GM23338 (cell line): ENCODE measurements around the gene PRR35. TPM values are rescaled to one million over a fixed set of nuclear protein-coding genes. Genes with fewer than 3 reads are reported as not detected.

Experiments used
- ATAC-seq: fragments of 200-7000 bp; cut with Tn5 transposase; 3 replicates; pipeline ENCODE4 v1.9.1; 2020
- DNase-seq: peaks from one replicate; pipeline ENCODE4 v3.0.0-alpha.2; 2015; ENCODE audit warnings: low spot score
- H2AFZ ChIP-seq: fragments of 200-600 bp; sonication (generic); 2 replicates; pipeline ENCODE4 v1.8.0; 2016; ENCODE audit warnings: antibody characterized with exemption, mild to moderate bottlenecking, moderate library complexity
- H3F3A ChIP-seq: fragments of 200-600 bp; sonication (generic); replicated peaks from 2 replicates; pipeline ENCODE4 v1.8.0; 2017; ENCODE audit warnings: antibody characterized with exemption, mixed run types, low read depth
- H3K27ac ChIP-seq: fragments of 200-600 bp; sonication (generic); 2 replicates; pipeline ENCODE4 v1.6.1; 2016; ENCODE audit warnings: low read depth
- H3K27me3 ChIP-seq: fragments of 200-600 bp; sonication (generic); 2 replicates; pipeline ENCODE4 v1.8.0; 2016; ENCODE audit warnings: mild to moderate bottlenecking, mixed run types, moderate library complexity; ENCODE audit not compliant: insufficient read depth
- H3K36me3 ChIP-seq: fragments of 200-600 bp; sonication (generic); 2 replicates; pipeline ENCODE4 v1.8.0; 2016; ENCODE audit warnings: mild to moderate bottlenecking; ENCODE audit not compliant: insufficient read depth
- H3K4me1 ChIP-seq: fragments of 200-600 bp; sonication (generic); 2 replicates; pipeline ENCODE4 v1.8.0; 2016; ENCODE audit warnings: mild to moderate bottlenecking, moderate library complexity; ENCODE audit not compliant: insufficient read depth
- H3K4me2 ChIP-seq: fragments of 200-600 bp; sonication (generic); 2 replicates; pipeline ENCODE4 v1.7.1; 2017; ENCODE audit warnings: mixed run types
- H3K4me3 ChIP-seq: fragments of 200-600 bp; sonication (generic); 2 replicates; pipeline ENCODE4 v1.6.1; 2016; ENCODE audit warnings: mixed run types
- H3K79me2 ChIP-seq: fragments of 200-600 bp; sonication (generic); replicated peaks from 2 replicates; pipeline ENCODE4 v1.8.0; 2017; ENCODE audit warnings: mild to moderate bottlenecking; ENCODE audit not compliant: insufficient read depth
- H3K9me2 ChIP-seq: fragments of 200-600 bp; sonication (generic); 2 replicates; pipeline ENCODE4 v1.8.0; 2017; ENCODE audit not compliant: insufficient read depth
- H4K20me1 ChIP-seq: fragments of 200-600 bp; sonication (generic); replicated peaks from 2 replicates; pipeline ENCODE4 v1.8.0; 2017; ENCODE audit warnings: mild to moderate bottlenecking; ENCODE audit not compliant: insufficient read depth
- H3K27ac Mint-ChIP-seq: 2 replicates; pipeline ENCODE4 v1.8.0; 2020; ENCODE audit warnings: inconsistent platforms, mild to moderate bottlenecking, moderate library complexity, mixed read lengths
- H3K27me3 Mint-ChIP-seq: 3 replicates; pipeline ENCODE4 v1.8.0; 2022; ENCODE audit warnings: low read depth, mild to moderate bottlenecking, moderate library complexity, mixed read lengths, inconsistent platforms; ENCODE audit not compliant: insufficient read depth, poor library complexity
- H3K36me3 Mint-ChIP-seq: 3 replicates; pipeline ENCODE4 v1.8.0; 2021; ENCODE audit warnings: low read depth, mild to moderate bottlenecking, inconsistent platforms, moderate library complexity, mixed read lengths
- H3K4me1 Mint-ChIP-seq: 3 replicates; pipeline ENCODE4 v1.8.0; 2020; ENCODE audit warnings: mild to moderate bottlenecking, inconsistent platforms, mixed read lengths
- H3K4me3 Mint-ChIP-seq: 3 replicates; pipeline ENCODE4 v1.8.0; 2021; ENCODE audit warnings: moderate library complexity, mild to moderate bottlenecking, inconsistent platforms, mixed read lengths
- H3K9me3 Mint-ChIP-seq: 3 replicates; pipeline ENCODE4 v1.8.0; 2020; ENCODE audit warnings: moderate library complexity, mild to moderate bottlenecking, inconsistent platforms, mixed read lengths
- CREB1 ChIP-seq: fragments of 250-450 bp; sonication (Bioruptor Pico); IDR thresholded peaks from 2 replicates; pipeline ENCODE4 v1.5.0; 2020; ENCODE audit warnings: low read depth, mild to moderate bottlenecking, moderate library complexity
- EZH2 ChIP-seq: fragments of 200-600 bp; sonication (generic); IDR thresholded peaks from one replicate; pipeline ENCODE4 v1.8.0; 2017; ENCODE audit warnings: antibody characterized with exemption, mild to moderate bottlenecking, low read depth; ENCODE audit not compliant: unreplicated experiment
- EZH2phosphoT487 ChIP-seq: fragments of 200-600 bp; sonication (generic); IDR thresholded peaks from one replicate; pipeline ENCODE4 v1.8.1; 2018; ENCODE audit warnings: antibody characterized with exemption; ENCODE audit not compliant: unreplicated experiment
- JUNB ChIP-seq: IDR thresholded peaks from one replicate; pipeline ENCODE4 v1.6.1; 2016; ENCODE audit warnings: antibody characterized with exemption; ENCODE audit not compliant: unreplicated experiment
- NANOG ChIP-seq: IDR thresholded peaks from 2 replicates; pipeline ENCODE4 v1.6.1; 2016; ENCODE audit warnings: antibody characterized with exemption, borderline replicate concordance
- POLR2AphosphoS5 ChIP-seq: IDR thresholded peaks from 2 replicates; pipeline ENCODE4 v1.6.1; 2016; ENCODE audit warnings: antibody characterized with exemption, low read depth
- STAT1 ChIP-seq: IDR thresholded peaks from one replicate; pipeline ENCODE4 v1.6.1; 2016; ENCODE audit warnings: antibody characterized with exemption; ENCODE audit not compliant: unreplicated experiment
- ZNF114 ChIP-seq: fragments of 250-450 bp; sonication (Bioruptor Pico); IDR thresholded peaks from 2 replicates; pipeline ENCODE4 v1.5.0; 2020; ENCODE audit warnings: mild to moderate bottlenecking, moderate library complexity
- ZNF331 ChIP-seq: fragments of 250-450 bp; sonication (Bioruptor Pico); IDR thresholded peaks from 2 replicates; pipeline ENCODE4 v1.5.0; 2020; ENCODE audit warnings: low read depth, mild to moderate bottlenecking, moderate library complexity
- polyA plus RNA-seq: library from polyadenylated mRNA; unstranded; fragments of >200 nt; fragmentation: Nextera tagmentation; extraction: Ambion mirVana; gene quantifications from 2 replicates; pipeline ENCODE4 v1.2.1, GENCODE V29; 2016
- total RNA-seq: library from RNA; depleted of rRNA; stranded (reverse); fragments of >200 nt; shearing (Covaris generic); gene quantifications from 2 replicates; pipeline ENCODE4 v1.2.3, GENCODE V29; 2014
- TF ChIP-seq, protein P1 (sequence below): IDR thresholded peaks from one replicate; pipeline ENCODE4 v1.6.1; 2018; ENCODE audit warnings: antibody characterized with exemption; ENCODE audit not compliant: unreplicated experiment
- TF ChIP-seq, protein P2 (sequence below): fragments of 250-450 bp; sonication (Bioruptor Pico); IDR thresholded peaks from 2 replicates; pipeline ENCODE4 v1.5.0; 2020; ENCODE audit warnings: mild to moderate bottlenecking, moderate library complexity
- TF ChIP-seq, protein P3 (sequence below), 2 experiments: fragments of 200-600 bp in 1 of 2; sonication (generic) in 1 of 2; conservative IDR thresholded peaks; 2 replicates each; pipeline versions ENCODE4 v1.5.1 to v1.6.1; 2016 to 2017; ENCODE audit warnings: antibody characterized with exemption in 2 of 2, low read depth in 2 of 2, mild to moderate bottlenecking in 2 of 2, moderate library complexity in 1 of 2
- TF ChIP-seq, protein P4 (sequence below): IDR thresholded peaks from 2 replicates; pipeline ENCODE4 v1.6.1; 2016; ENCODE audit warnings: antibody characterized with exemption

Gene PRR35
- total and polyA plus RNA-seq, 2 experiments from 2014 or later = 0.32 to 1.4 TPM

DNA sequence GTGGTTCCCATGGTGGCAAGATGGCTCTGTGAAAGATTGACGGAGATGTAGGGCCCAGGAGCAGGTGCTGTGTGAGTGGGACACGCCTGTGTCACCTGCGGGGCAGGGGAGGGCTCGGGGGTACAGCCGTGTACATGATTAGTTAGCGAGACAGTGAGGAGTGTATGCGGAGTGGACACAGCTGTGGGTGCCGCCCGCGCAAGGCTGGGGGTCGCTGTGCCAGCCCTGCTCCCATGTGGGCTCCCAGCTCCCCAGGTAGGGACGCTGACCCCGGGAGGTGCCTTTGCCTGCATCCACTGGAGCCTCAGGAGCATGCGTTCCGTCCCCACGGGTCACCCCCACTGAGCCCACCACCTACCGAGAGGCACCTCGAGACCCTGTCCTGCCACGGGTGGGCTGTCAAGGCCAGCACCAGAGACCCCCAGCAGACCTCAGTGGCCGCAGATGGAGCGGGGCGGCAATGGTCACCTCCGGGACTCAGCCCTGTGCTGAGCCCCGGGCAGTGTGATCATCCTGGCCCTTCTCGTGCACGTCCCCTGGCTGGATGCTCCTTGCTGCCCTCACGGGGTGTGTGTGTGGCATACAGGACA is 25.2 kb upstream of the PRR35 start:
- no peak overlapping the region for H3K27ac Mint-ChIP-seq
- no peak for ATAC-seq
- no peak overlapping the region for H3K4me2 ChIP-seq
- H2AFZ ChIP-seq = no peak overlapping the region
- no peaks in the 10 kb centered on the region for H3K36me3 ChIP-seq
- TF ChIP-seq, protein P1, sequence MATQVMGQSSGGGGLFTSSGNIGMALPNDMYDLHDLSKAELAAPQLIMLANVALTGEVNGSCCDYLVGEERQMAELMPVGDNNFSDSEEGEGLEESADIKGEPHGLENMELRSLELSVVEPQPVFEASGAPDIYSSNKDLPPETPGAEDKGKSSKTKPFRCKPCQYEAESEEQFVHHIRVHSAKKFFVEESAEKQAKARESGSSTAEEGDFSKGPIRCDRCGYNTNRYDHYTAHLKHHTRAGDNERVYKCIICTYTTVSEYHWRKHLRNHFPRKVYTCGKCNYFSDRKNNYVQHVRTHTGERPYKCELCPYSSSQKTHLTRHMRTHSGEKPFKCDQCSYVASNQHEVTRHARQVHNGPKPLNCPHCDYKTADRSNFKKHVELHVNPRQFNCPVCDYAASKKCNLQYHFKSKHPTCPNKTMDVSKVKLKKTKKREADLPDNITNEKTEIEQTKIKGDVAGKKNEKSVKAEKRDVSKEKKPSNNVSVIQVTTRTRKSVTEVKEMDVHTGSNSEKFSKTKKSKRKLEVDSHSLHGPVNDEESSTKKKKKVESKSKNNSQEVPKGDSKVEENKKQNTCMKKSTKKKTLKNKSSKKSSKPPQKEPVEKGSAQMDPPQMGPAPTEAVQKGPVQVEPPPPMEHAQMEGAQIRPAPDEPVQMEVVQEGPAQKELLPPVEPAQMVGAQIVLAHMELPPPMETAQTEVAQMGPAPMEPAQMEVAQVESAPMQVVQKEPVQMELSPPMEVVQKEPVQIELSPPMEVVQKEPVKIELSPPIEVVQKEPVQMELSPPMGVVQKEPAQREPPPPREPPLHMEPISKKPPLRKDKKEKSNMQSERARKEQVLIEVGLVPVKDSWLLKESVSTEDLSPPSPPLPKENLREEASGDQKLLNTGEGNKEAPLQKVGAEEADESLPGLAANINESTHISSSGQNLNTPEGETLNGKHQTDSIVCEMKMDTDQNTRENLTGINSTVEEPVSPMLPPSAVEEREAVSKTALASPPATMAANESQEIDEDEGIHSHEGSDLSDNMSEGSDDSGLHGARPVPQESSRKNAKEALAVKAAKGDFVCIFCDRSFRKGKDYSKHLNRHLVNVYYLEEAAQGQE = no peak
- TF ChIP-seq, protein P2, sequence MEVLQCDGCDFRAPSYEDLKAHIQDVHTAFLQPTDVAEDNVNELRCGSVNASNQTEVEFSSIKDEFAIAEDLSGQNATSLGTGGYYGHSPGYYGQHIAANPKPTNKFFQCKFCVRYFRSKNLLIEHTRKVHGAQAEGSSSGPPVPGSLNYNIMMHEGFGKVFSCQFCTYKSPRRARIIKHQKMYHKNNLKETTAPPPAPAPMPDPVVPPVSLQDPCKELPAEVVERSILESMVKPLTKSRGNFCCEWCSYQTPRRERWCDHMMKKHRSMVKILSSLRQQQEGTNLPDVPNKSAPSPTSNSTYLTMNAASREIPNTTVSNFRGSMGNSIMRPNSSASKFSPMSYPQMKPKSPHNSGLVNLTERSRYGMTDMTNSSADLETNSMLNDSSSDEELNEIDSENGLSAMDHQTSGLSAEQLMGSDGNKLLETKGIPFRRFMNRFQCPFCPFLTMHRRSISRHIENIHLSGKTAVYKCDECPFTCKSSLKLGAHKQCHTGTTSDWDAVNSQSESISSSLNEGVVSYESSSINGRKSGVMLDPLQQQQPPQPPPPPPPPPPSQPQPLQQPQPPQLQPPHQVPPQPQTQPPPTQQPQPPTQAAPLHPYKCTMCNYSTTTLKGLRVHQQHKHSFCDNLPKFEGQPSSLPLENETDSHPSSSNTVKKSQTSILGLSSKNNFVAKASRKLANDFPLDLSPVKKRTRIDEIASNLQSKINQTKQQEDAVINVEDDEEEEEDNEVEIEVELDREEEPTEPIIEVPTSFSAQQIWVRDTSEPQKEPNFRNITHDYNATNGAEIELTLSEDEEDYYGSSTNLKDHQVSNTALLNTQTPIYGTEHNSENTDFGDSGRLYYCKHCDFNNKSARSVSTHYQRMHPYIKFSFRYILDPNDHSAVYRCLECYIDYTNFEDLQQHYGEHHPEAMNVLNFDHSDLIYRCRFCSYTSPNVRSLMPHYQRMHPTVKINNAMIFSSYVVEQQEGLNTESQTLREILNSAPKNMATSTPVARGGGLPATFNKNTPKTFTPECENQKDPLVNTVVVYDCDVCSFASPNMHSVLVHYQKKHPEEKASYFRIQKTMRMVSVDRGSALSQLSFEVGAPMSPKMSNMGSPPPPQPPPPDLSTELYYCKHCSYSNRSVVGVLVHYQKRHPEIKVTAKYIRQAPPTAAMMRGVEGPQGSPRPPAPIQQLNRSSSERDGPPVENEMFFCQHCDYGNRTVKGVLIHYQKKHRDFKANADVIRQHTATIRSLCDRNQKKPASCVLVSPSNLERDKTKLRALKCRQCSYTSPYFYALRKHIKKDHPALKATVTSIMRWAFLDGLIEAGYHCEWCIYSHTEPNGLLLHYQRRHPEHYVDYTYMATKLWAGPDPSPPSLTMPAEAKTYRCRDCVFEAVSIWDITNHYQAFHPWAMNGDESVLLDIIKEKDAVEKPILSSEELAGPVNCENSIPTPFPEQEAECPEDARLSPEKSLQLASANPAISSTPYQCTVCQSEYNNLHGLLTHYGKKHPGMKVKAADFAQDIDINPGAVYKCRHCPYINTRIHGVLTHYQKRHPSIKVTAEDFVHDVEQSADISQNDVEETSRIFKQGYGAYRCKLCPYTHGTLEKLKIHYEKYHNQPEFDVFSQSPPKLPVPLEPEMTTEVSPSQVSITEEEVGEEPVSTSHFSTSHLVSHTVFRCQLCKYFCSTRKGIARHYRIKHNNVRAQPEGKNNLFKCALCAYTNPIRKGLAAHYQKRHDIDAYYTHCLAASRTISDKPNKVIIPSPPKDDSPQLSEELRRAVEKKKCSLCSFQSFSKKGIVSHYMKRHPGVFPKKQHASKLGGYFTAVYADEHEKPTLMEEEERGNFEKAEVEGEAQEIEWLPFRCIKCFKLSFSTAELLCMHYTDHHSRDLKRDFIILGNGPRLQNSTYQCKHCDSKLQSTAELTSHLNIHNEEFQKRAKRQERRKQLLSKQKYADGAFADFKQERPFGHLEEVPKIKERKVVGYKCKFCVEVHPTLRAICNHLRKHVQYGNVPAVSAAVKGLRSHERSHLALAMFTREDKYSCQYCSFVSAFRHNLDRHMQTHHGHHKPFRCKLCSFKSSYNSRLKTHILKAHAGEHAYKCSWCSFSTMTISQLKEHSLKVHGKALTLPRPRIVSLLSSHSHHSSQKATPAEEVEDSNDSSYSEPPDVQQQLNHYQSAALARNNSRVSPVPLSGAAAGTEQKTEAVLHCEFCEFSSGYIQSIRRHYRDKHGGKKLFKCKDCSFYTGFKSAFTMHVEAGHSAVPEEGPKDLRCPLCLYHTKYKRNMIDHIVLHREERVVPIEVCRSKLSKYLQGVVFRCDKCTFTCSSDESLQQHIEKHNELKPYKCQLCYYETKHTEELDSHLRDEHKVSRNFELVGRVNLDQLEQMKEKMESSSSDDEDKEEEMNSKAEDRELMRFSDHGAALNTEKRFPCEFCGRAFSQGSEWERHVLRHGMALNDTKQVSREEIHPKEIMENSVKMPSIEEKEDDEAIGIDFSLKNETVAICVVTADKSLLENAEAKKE (CRISPR knock-in tag) = no peak
- TF ChIP-seq ZNF114 (CRISPR knock-in tag) (no peak), POLR2AphosphoS5 (no peak), STAT1 (no peak), CREB1 (CRISPR knock-in tag) (no peak), ZNF331 (no peak), EZH2phosphoT487 (no peak), NANOG (no peak), JUNB (no peak), EZH2 (no peak)
- TF ChIP-seq, protein P3, sequence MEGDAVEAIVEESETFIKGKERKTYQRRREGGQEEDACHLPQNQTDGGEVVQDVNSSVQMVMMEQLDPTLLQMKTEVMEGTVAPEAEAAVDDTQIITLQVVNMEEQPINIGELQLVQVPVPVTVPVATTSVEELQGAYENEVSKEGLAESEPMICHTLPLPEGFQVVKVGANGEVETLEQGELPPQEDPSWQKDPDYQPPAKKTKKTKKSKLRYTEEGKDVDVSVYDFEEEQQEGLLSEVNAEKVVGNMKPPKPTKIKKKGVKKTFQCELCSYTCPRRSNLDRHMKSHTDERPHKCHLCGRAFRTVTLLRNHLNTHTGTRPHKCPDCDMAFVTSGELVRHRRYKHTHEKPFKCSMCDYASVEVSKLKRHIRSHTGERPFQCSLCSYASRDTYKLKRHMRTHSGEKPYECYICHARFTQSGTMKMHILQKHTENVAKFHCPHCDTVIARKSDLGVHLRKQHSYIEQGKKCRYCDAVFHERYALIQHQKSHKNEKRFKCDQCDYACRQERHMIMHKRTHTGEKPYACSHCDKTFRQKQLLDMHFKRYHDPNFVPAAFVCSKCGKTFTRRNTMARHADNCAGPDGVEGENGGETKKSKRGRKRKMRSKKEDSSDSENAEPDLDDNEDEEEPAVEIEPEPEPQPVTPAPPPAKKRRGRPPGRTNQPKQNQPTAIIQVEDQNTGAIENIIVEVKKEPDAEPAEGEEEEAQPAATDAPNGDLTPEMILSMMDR (conservative IDR thresholded peaks at IDR 0.05; ENCODE audit: low read depth in 2 of 2) = no peak
- TF ChIP-seq, protein P4, sequence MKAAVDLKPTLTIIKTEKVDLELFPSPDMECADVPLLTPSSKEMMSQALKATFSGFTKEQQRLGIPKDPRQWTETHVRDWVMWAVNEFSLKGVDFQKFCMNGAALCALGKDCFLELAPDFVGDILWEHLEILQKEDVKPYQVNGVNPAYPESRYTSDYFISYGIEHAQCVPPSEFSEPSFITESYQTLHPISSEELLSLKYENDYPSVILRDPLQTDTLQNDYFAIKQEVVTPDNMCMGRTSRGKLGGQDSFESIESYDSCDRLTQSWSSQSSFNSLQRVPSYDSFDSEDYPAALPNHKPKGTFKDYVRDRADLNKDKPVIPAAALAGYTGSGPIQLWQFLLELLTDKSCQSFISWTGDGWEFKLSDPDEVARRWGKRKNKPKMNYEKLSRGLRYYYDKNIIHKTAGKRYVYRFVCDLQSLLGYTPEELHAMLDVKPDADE = no peak
- peaks cover 66% of the 10 kb centered on the region for H3K79me2 ChIP-seq
- no peaks in the 10 kb centered on the region for H3K4me1 ChIP-seq
- no peak overlapping the region for H3K4me3 Mint-ChIP-seq
- no peaks in the 10 kb centered on the region for H3K9me2 ChIP-seq
- H3K27ac ChIP-seq = no peak overlapping the region
- peaks cover 34% of the 10 kb centered on the region for H4K20me1 ChIP-seq
- no peak overlapping the region for H3K4me3 ChIP-seq
- no peaks in the 10 kb centered on the region for H3K27me3 ChIP-seq
- peaks cover 6% of the 10 kb centered on the region for H3K36me3 Mint-ChIP-seq
- no peak for DNase-seq
- no peaks in the 10 kb centered on the region; the same call in 2 of the 3 replicates for H3K4me1 Mint-ChIP-seq
- no peaks in the 10 kb centered on the region for H3K27me3 Mint-ChIP-seq
- 0 out of 2 replicates have a peak, but pooled peaks cover under 1% of the 10 kb centered on the region for H3F3A ChIP-seq
- H3K9me3 Mint-ChIP-seq = no peaks in the 10 kb centered on the region
